Amniotic epithelial cell (primary cell): ENCODE data around the gene FBXO10.
"Not testable (repeated sequence)": the region's sequence is repeated elsewhere in the genome, so short reads cannot be mapped to it uniquely, and the experiment has no call there.

Experiments used
- DNase-seq: peaks from one replicate; pipeline ENCODE4 v3.0.0-alpha.2; 2010; ENCODE audit warnings: low read depth

The FBXO10 gene

DNA sequence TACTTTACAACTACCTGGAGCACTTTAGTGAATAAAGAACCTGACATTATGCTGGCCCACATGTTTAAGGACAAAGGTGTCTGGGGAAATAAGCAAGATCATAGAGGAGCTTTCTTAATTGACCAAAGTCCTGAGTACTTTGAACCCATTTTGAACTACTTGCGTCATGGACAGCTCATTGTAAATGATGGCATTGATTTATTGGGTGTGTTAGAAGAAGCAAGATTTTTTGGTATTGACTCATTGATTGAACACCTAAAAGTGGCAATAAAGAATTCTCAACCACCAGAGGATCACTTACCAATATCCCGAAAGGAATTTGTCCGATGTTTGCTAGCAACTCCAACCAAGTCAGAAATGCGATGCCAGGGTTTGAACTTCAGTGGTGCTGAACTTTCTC, 98.7 kb downstream of the FBXO10 start:
- not testable (repeated sequence) for DNase-seq

- DNase-seq = no peak
Measured at GRCh38 chr9:37476930-37477329, 99.2 kb downstream of the FBXO10 start.

GRCh38 chr9:37474438-37474837, 101.7 kb downstream of the FBXO10 start:
- DNase-seq = no peak

- DNase-seq = not testable (repeated sequence)
Measured at GRCh38 chr9:37473982-37474381, 102.2 kb downstream of the FBXO10 start.

GRCh38 chr9:37471942-37472684, 104.1 kb downstream of the FBXO10 start:
- DNase-seq = peak; percentile 96

GRCh38 chr9:37468620-37469019, 107.6 kb downstream of the FBXO10 start:
- DNase-seq = no peak

- not testable (repeated sequence) for DNase-seq
Measured at GRCh38 chr9:37467530-37467929, 108.7 kb downstream of the FBXO10 start.

DNA sequence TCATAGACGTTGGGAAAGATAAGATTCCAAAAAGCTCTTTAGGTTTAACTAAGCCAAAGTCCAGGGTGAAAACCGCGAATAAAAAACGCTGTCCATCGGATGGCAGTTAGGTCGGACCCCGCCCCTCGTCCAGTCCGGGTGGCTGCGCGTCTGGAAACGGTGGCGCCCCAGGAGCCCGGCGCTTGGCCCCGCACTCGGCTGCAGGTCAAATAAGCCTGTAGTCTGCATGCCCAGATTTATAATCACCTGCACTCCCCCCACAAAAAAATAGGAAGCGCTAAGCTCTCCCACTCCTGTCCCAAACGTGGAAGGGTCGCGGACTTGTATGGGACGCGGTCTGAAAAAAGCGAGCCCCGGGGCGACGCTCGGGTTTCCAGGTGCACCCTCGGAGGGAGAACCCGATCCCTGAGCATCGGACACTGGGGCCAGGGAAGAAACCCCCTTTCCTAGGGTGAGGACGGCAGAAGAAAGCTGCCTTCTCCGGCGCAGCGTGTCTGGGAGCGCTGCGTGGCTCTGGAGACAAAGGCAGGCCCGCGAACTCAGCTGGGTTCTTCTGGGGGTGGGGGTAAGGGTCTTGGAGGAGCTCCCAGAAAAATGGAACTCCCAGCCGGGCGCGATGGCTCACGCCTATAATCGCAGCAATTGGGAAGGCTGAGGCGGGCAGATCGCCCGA, 110.0 kb downstream of the FBXO10 start:
- DNase-seq = peak; percentile 74

GRCh38 chr9:37465249-37466036, 110.7 kb downstream of the FBXO10 start, which contains the start of gene ZBTB5:
TSS of gene ZBTB5 (minus strand) at chr9:37465450. CDS start at chr9:37442551, 22,899 bp downstream.
- DNase-seq = peak; percentile 100

DNA sequence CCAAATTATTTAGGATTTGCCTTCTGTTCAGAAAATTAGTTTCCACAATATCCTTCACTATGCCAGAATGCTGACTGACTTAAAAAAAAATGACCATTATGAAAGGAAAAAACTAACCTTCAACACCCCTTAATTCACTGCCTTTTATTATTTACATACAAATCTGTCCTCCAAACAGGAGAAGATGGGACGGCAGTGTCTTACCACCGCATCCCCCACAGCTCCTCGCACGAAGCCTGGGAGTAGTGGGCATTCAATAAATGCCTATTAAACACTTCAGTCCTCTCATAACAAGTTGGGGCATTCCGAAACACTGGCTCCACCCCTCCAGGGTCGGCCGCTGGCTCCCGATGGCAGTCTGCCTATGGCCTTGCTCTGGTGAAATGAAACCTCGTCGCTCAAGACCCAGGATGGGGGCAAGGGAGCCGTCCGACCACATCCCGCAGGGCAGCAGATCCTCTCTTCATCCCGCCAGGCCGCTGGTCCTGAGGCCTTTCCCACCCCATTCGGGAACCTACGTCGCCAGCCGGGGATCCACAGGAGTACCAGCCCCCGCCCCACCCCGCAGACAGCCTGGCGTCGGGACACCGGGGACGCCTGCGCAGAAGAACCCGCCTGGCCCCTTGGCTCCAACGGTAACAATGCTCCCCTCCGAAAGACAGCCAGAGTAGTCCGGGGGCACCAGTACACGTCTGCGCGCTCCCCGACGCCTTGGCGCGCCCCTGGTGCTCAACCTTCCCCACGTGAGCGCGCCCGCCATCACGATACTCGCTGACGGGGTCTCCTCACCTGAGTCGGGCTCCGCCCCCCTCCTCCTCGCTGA, 111.5 kb downstream of the FBXO10 start:
- DNase-seq = peak; percentile 49

- DNase-seq = no peak
Measured at GRCh38 chr9:37464006-37464405, 112.2 kb downstream of the FBXO10 start.
